Measurements from ENCODE around the gene TBC1D7. TPM values are rescaled to one million over a fixed set of nuclear protein-coding genes. Genes with fewer than 3 reads are reported as not detected.

TBC1D7 gene
- total and polyA plus RNA-seq, 2 experiments from 2014 or later, result 8.5 to 25.8 TPM

GRCh38 chr6:13284646-13285045, 43.7 kb downstream of the TBC1D7 start:
- no peak overlapping the region for H3K4me2 ChIP-seq (ENCODE audit: unreplicated experiment)
- no peaks in the 10 kb centered on the region for H3K36me3 ChIP-seq (ENCODE audit: low read depth)
- no peak overlapping the region for H3K9ac ChIP-seq
- H3K4me1 ChIP-seq (ENCODE audit: insufficient read depth), result peaks cover 3% of the 10 kb centered on the region; the same call in 1 of the 2 replicates
- no peak overlapping the region for H3K27ac ChIP-seq
- in situ Hi-C loops (cut with MboI), result no loop called here
- H3K9me2 ChIP-seq (ENCODE audit: insufficient read depth), result no peaks in the 10 kb centered on the region
- 97 to 98% methylated on average over 6 of the region's 6 CpGs for WGBS, 2 experiments (ENCODE audit: low coverage in 1 of 2, low lambda C conversion rate in 2 of 2, missing lambda C conversion rate in 2 of 2)
- no peaks in the 10 kb centered on the region for H3K9me3 ChIP-seq (ENCODE audit: low read depth)
- no peaks in the 10 kb centered on the region for H3K79me2 ChIP-seq (ENCODE audit: insufficient read depth)
- peaks cover 1% of the 10 kb centered on the region; the same call in 1 of the 2 replicates for H3F3A ChIP-seq (ENCODE audit: insufficient read depth)
- H3K4me3 ChIP-seq, result no peak overlapping the region
- H2AFZ ChIP-seq, result no peak overlapping the region
- H4K20me1 ChIP-seq (ENCODE audit: insufficient read depth), result no peaks in the 10 kb centered on the region
- DNase-seq, result no peak
- peaks cover 44% of the 10 kb centered on the region for H3K27me3 ChIP-seq (replicated peaks; ENCODE audit: insufficient read depth)
- TF ChIP-seq EZH2phosphoT487 (IDR thresholded peaks at IDR 0.05; ENCODE audit: insufficient read depth, low read depth) (no peak), EZH2 (IDR thresholded peaks at IDR 0.05; ENCODE audit: insufficient read depth, poor library complexity, severe bottlenecking) (no peak)

GRCh38 chr6:13283331-13283730, 45.0 kb downstream of the TBC1D7 start:
- 96 to 97% methylated on average over 14 of the region's 14 CpGs for WGBS, 2 experiments (ENCODE audit: low coverage in 1 of 2, low lambda C conversion rate in 2 of 2, missing lambda C conversion rate in 2 of 2)
- Histone ChIP-seq H2AFZ (no peak overlapping the region), H4K20me1 (ENCODE audit: insufficient read depth) (no peaks in the 10 kb centered on the region), H3K36me3 (ENCODE audit: low read depth) (no peaks in the 10 kb centered on the region), H3K79me2 (ENCODE audit: insufficient read depth) (no peaks in the 10 kb centered on the region), H3K9me3 (ENCODE audit: low read depth) (no peaks in the 10 kb centered on the region), H3K4me3 (no peak overlapping the region), H3K9ac (no peak overlapping the region), H3K27ac (no peak overlapping the region), H3K4me1 (ENCODE audit: insufficient read depth) (peaks cover 12% of the 10 kb centered on the region), H3K9me2 (ENCODE audit: insufficient read depth) (no peaks in the 10 kb centered on the region), H3K27me3 (replicated peaks; ENCODE audit: insufficient read depth) (peaks cover 44% of the 10 kb centered on the region), H3F3A (ENCODE audit: insufficient read depth) (peaks cover 7% of the 10 kb centered on the region; the same call in 1 of the 2 replicates), H3K4me2 (ENCODE audit: unreplicated experiment) (no peak overlapping the region)
- in situ Hi-C loops (cut with MboI), result no loop called here
- DNase-seq, result no peak
- TF ChIP-seq EZH2phosphoT487 (IDR thresholded peaks at IDR 0.05; ENCODE audit: insufficient read depth, low read depth) (no peak), EZH2 (IDR thresholded peaks at IDR 0.05; ENCODE audit: insufficient read depth, poor library complexity, severe bottlenecking) (no peak)

- TF ChIP-seq EZH2 (IDR thresholded peaks at IDR 0.05; ENCODE audit: insufficient read depth, poor library complexity, severe bottlenecking), result no peak
- no peak for TF ChIP-seq EZH2phosphoT487 (IDR thresholded peaks at IDR 0.05; ENCODE audit: insufficient read depth, low read depth)
- Histone ChIP-seq H3K9me2 (ENCODE audit: insufficient read depth) (no peaks in the 10 kb centered on the region), H3K36me3 (ENCODE audit: low read depth) (no peaks in the 10 kb centered on the region), H3K4me1 (ENCODE audit: insufficient read depth) (peaks cover 12% of the 10 kb centered on the region), H3K79me2 (ENCODE audit: insufficient read depth) (no peaks in the 10 kb centered on the region), H3K27me3 (replicated peaks; ENCODE audit: insufficient read depth) (peaks cover 50% of the 10 kb centered on the region), H4K20me1 (ENCODE audit: insufficient read depth) (no peaks in the 10 kb centered on the region), H3K4me3 (no peak overlapping the region), H3K27ac (no peak overlapping the region), H2AFZ (no peak overlapping the region), H3K9me3 (ENCODE audit: low read depth) (no peaks in the 10 kb centered on the region), H3F3A (ENCODE audit: insufficient read depth) (peaks cover 7% of the 10 kb centered on the region; the same call in 1 of the 2 replicates), H3K9ac (no peak overlapping the region), H3K4me2 (ENCODE audit: unreplicated experiment) (no peak overlapping the region)
- no peak for DNase-seq
- in situ Hi-C loops (cut with MboI), result no loop called here
- 94 to 97% methylated on average over 8 of the region's 8 CpGs for WGBS, 2 experiments (ENCODE audit: low coverage in 1 of 2, low lambda C conversion rate in 2 of 2, missing lambda C conversion rate in 2 of 2)
Observed at GRCh38 chr6:13282393-13283069, 45.8 kb downstream of the TBC1D7 start.

GRCh38 chr6:13281686-13282085, 46.7 kb downstream of the TBC1D7 start:
- H2AFZ ChIP-seq, result no peak overlapping the region
- H3K27me3 ChIP-seq (replicated peaks; ENCODE audit: insufficient read depth), result peaks cover 46% of the 10 kb centered on the region
- no peaks in the 10 kb centered on the region for H3K9me2 ChIP-seq (ENCODE audit: insufficient read depth)
- DNase-seq, result no peak
- H3K36me3 ChIP-seq (ENCODE audit: low read depth), result no peaks in the 10 kb centered on the region
- no peak overlapping the region for H3K9ac ChIP-seq
- no peaks in the 10 kb centered on the region for H3K79me2 ChIP-seq (ENCODE audit: insufficient read depth)
- no peak overlapping the region for H3K27ac ChIP-seq
- no peak overlapping the region for H3K4me2 ChIP-seq (ENCODE audit: unreplicated experiment)
- peaks cover 12% of the 10 kb centered on the region for H3K4me1 ChIP-seq (ENCODE audit: insufficient read depth)
- no peaks in the 10 kb centered on the region for H4K20me1 ChIP-seq (ENCODE audit: insufficient read depth)
- TF ChIP-seq EZH2phosphoT487 (IDR thresholded peaks at IDR 0.05; ENCODE audit: insufficient read depth, low read depth) (no peak), EZH2 (IDR thresholded peaks at IDR 0.05; ENCODE audit: insufficient read depth, poor library complexity, severe bottlenecking) (no peak)
- WGBS, 2 experiments (ENCODE audit: low coverage in 1 of 2, low lambda C conversion rate in 2 of 2, missing lambda C conversion rate in 2 of 2), result 98 to 100% methylated on average over 8 to 9 of the region's 9 CpGs
- H3K9me3 ChIP-seq (ENCODE audit: low read depth), result no peaks in the 10 kb centered on the region
- in situ Hi-C loops (cut with MboI), result no loop called here
- peaks cover 7% of the 10 kb centered on the region; the same call in 1 of the 2 replicates for H3F3A ChIP-seq (ENCODE audit: insufficient read depth)
- H3K4me3 ChIP-seq, result no peak overlapping the region

Data from GM23248 (cell line).